ENCODE results near the gene RFX4. TPM values are rescaled to one million over a fixed set of nuclear protein-coding genes. Genes with fewer than 3 reads are reported as not detected.

Gene RFX4
- total and polyA plus RNA-seq, 2 of the 13 experiments (the other 11 are each of a cell fraction or from before 2014, with no cell fraction given): not detected

- Histone ChIP-seq H3K36me3 (replicated peaks in 1 of 2; ENCODE audit: control insufficient read depth in 1 of 2, insufficient read depth in 2 of 2, low read length in 2 of 2) (no peaks in the 10 kb centered on the region), H3K4me1 (ENCODE audit: insufficient read depth, low read length) (peaks cover 5% of the 10 kb centered on the region; the same call in 1 of the 2 replicates), H3K9ac (ENCODE audit: insufficient read depth, low read depth, low read length) (no peak overlapping the region), H3K4me3 (replicated peaks in 1 of 3; ENCODE audit: insufficient read depth in 1 of 3, low read depth in 2 of 3, low read length in 3 of 3) (no peak overlapping the region), H3K4me2 (ENCODE audit: low read depth, low read length) (no peak overlapping the region), H3K9me3 (ENCODE audit: low read length) (no peaks in the 10 kb centered on the region), H3K27ac (ENCODE audit: extremely low read length, insufficient read depth, low read length) (no peak overlapping the region), H3K79me2 (ENCODE audit: insufficient read depth, low read length) (no peaks in the 10 kb centered on the region), H3K27me3 (ENCODE audit: control insufficient read depth in 1 of 2, insufficient read depth in 2 of 2, low read length in 2 of 2) (peaks cover 0 to 6% of the 10 kb centered on the region in 2 experiments; a peak in 1 of 5 replicates), H2AFZ (ENCODE audit: low read length) (no peak overlapping the region), H4K20me1 (ENCODE audit: insufficient read depth, low read length) (no peaks in the 10 kb centered on the region)
- ATAC-seq: no peak
- no TSS peak for BruUV-seq (replicated peaks)
- in situ Hi-C loops (cut with HindIII; ENCODE audit: extremely low pct_ligation_motif_present, low pct_unique_long_range_greater_than_20kb) (no loop called here), intact Hi-C loops (cut with micrococcal nuclease; ENCODE audit: unreplicated experiment) (no loop called here)
- no peak for DNase-seq (ENCODE audit: low spot score)
- WGBS (ENCODE audit: low lambda C conversion rate): 42% methylated on average over 3 of the region's 3 CpGs
- POLR2A ChIA-PET: no interaction called here
- no peak for FAIRE-seq
- CTCF ChIA-PET (ENCODE audit: low intra/inter-chr PET ratio, low total read pairs): no interaction called here
- no peak for TF ChIP-seq ZFP90 (CRISPR knock-in tag; IDR thresholded peaks at IDR 0.05; ENCODE audit: borderline replicate concordance)
- no peak for TF ChIP-seq MXI1 (IDR thresholded peaks at IDR 0.05; ENCODE audit: borderline replicate concordance, low read depth, low read length)
- TF ChIP-seq ZFP82 (CRISPR knock-in tag; IDR thresholded peaks at IDR 0.05; ENCODE audit: borderline replicate concordance): no peak
- TF ChIP-seq ZNF253 (CRISPR knock-in tag; IDR thresholded peaks at IDR 0.05; ENCODE audit: borderline replicate concordance): no peak
- no peak for TF ChIP-seq KLF15 (CRISPR knock-in tag; IDR thresholded peaks at IDR 0.05; ENCODE audit: borderline replicate concordance)
- TF ChIP-seq PRDM10 (CRISPR knock-in tag; IDR thresholded peaks at IDR 0.05; ENCODE audit: low read depth): no peak
- no peak for TF ChIP-seq ZBED4 (CRISPR knock-in tag; IDR thresholded peaks at IDR 0.05; ENCODE audit: borderline replicate concordance)
- TF ChIP-seq NR2C2 (CRISPR knock-in tag; IDR thresholded peaks at IDR 0.05; ENCODE audit: borderline replicate concordance): no peak
- no peak for TF ChIP-seq ZBTB21 (CRISPR knock-in tag; IDR thresholded peaks at IDR 0.05)
- TF ChIP-seq SP140L (CRISPR knock-in tag; IDR thresholded peaks at IDR 0.05; ENCODE audit: borderline replicate concordance): no peak
- no peak for TF ChIP-seq ZSCAN30 (CRISPR knock-in tag; IDR thresholded peaks at IDR 0.05)
- no peak for TF ChIP-seq TAF15 (IDR thresholded peaks at IDR 0.05; ENCODE audit: low read depth, low read length, poor library complexity, severe bottlenecking)
Measured at GRCh38 chr12:106711316-106711715, 128.5 kb downstream of the RFX4 start.
